Caki2 (cell line): ENCODE results near the gene PKN2. TPM values are rescaled to one million over a fixed set of nuclear protein-coding genes. Genes with fewer than 3 reads are reported as not detected.
"Not testable (repeated sequence)": the region's sequence is repeated elsewhere in the genome, so short reads cannot be mapped to it uniquely, and the experiment has no call there.

ENCODE experiments used
- DNase-seq: peaks from one replicate; pipeline ENCODE4 v3.0.0-alpha.2; 2015; ENCODE audit warnings: low read depth
- in situ Hi-C: cut with HindIII; loops from 2 replicates; pipeline ENCODE4 v1.10.0; 2016; ENCODE audit warnings: low sequenced_read_pairs, low pct_unique_long_range_greater_than_20kb, mixed read lengths
- total RNA-seq: library from RNA; depleted of rRNA; stranded (reverse); fragments of >200 nt; shearing (Covaris generic); gene quantifications from 2 replicates; pipeline ENCODE4 v1.2.3, GENCODE V29; 2014; ENCODE audit warnings: low replicate concordance

PKN2 gene
- total RNA-seq, 1 experiment from 2014 or later, result 25.9 TPM

DNA sequence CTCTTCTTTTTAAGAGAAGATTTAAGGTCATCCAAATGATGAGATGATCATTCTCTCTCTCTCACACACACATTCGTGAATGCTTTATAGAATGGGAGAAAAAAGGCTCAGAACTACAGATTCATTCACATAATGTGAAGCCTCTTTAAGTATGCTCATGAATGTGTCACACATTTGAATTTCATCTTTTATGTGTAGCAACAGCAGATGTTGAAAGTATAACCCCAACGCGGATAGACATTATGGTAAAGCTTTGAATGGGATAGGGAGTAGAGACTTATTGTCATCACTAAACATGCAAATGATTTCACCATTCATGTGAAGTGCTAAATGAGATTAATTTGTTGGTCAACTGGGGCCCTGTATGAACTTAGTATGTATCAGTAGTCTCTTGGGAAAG, 15.7 kb upstream of the PKN2 start:
- in situ Hi-C loops, result no loop called here
- DNase-seq, result no peak

DNA sequence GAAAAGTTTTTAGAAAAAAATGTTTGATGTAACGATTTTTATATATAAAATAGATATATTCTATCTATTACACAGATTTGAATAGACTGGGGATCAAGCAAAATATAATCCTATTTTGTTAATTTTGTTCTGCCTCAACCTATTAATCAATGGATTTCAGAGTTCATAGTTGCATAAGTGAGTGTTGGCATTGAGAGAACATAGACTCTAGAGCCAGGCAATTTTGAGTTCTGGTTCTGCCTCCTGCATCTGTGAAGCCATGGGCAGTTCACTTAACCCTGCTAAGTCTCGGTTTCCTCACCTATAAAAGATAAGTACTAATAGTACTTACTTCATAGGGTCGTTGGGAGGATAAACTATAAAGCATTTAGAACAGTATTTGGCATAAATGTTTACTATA, 13.6 kb upstream of the PKN2 start:
- DNase-seq, result no peak
- in situ Hi-C loops, result no loop called here

DNA sequence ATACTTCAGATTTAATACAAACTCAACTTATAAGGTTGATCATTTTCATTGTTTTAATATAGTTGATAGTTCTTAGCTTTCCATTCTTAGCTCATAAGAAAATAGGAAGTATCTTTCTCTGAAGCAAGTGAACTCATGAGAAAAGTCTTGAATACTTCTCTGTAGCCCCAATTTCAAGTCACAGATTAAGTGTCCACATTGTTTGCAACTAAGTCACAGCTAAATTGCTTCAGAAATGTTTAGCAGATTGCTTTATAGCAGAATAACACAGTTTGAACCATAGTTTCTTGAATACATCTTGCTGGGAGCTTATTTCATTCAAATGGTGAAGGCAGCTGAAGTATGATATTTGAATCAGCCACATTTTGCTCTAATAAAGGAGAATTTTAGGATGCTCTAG, 10.6 kb upstream of the PKN2 start:
- in situ Hi-C loops, result no loop called here

DNA sequence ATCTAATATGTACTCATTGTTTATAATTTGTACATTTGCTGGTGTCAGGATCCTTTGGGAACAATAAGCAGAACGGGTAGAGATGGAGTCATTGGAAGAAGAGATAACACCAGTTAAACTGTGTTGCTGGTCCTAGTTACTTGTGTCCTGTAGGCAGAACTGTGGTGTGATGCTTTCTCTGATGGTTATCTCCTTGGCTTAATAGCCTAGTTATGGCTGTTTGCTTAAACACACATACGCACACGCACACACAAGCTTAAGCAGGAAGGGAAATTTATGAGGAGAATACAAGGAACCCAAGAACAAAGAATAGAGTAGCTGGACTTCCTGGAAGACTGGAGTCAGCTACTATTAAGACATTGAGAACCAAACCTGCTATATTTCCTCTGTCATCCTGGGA, 5.7 kb upstream of the PKN2 start:
- in situ Hi-C loops, result no loop called here
- DNase-seq, result peak; percentile 18

More for the DNA sequence above, 10.6 kb upstream of the PKN2 start:
- DNase-seq, result no peak

- DNase-seq, result no peak
- in situ Hi-C loops, result no loop called here
Observed at GRCh38 chr1:88680471-88680870, 3.6 kb upstream of the PKN2 start.

DNA sequence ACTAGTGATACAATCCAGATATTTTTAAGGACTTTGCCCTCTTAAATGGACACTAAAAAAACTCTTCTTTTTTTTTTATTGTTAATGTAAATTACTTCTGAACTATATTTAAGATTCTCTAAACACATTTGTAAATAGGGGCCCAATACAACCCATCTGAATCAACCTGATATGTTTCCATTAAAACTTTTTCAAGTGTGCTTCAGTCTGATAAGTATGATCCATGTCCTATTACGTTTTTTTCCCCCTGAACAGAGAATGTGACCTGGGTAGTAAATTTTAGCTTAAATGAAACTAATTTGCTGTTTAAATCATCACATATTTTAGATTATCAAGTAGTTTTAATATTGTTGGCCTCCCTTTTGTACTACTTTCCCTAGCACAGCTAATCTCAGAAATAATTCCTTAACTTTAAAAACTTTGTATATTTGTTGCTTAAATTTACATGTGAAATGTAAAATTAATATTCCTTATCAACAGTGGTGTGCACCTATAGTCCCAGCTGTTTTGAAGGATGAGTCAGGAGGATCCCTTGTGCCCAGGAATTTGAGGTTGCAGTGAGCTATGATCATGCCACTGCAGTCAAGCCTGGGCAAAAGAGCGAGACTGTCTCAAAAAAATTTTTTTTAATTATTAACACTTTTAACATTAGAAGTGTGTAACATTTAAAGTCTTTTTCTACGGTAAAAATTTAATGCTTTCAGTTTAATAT, 3.0 kb upstream of the PKN2 start:
- in situ Hi-C loops, result no loop called here
- no peak for DNase-seq

- peak; percentile 53 for DNase-seq
- in situ Hi-C loops, result no loop called here
Observed at GRCh38 chr1:88684482-88685258, 597 bp downstream of the PKN2 start.

DNA sequence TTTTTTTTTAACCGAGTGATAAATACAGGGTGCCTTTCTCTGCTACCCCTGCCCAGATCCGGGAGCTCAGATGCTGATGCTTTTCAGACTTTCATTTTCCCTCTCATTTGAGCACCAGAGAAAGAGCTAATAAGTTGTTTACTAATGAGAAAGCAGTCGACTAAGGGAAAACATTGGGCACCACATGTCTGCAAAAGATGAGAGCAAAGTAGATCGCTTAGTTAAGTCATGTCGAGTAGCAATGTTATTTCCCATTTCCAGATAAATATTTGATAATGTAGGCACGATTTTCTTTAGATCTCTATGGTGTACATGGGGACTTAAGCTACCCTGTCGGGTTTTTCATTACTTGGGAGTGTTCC, 1.2 kb downstream of the PKN2 start:
- no peak for DNase-seq
- in situ Hi-C loops, result no loop called here

DNA sequence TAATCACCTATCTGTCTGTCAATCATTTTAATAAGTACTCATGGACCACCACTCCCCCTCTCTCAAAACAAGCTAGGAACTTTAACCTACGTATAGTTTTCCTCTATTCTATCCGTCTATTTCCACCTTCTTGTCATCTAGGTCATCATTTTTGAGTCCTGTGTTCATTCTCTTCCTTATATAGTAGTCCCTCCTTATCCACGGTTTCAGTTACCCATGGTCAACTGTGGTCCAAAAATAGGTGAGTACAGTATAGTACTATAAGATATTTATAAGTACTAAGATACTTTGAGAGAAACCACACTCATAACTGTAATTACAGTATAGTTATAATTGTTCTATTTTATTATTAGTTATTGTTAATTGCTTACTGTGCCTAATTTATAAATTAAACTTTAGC, 7.5 kb downstream of the PKN2 start:
- in situ Hi-C loops, result no loop called here
- DNase-seq, result no peak

GRCh38 chr1:88695781-88696180, 11.7 kb downstream of the PKN2 start:
- in situ Hi-C loops, result no loop called here

GRCh38 chr1:88697503-88697902, 13.4 kb downstream of the PKN2 start:
- no peak for DNase-seq
- in situ Hi-C loops, result no loop called here

More at GRCh38 chr1:88695781-88696180, 11.7 kb downstream of the PKN2 start:
- no peak for DNase-seq

GRCh38 chr1:88698140-88698539, 14.1 kb downstream of the PKN2 start:
- no peak for DNase-seq
- in situ Hi-C loops, result no loop called here

DNA sequence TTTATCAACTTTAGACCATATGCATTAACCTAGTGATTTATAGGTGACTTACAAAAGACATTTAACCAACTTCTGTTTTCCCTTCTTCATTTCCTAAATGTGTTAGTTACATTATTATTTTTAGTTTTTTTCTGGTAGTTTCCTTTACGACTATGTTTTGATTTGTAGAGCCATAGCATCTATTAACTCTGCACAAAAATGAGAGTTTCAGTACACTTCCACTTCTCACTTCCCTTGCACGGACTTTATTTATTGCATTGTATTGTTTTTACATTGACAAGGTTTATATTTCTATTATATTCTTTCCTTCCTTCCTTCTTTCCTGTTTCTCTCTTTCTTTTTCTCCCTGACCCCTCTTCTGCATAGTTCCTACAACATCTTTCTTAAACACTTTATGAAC, 14.7 kb downstream of the PKN2 start:
- in situ Hi-C loops, result no loop called here

DNA sequence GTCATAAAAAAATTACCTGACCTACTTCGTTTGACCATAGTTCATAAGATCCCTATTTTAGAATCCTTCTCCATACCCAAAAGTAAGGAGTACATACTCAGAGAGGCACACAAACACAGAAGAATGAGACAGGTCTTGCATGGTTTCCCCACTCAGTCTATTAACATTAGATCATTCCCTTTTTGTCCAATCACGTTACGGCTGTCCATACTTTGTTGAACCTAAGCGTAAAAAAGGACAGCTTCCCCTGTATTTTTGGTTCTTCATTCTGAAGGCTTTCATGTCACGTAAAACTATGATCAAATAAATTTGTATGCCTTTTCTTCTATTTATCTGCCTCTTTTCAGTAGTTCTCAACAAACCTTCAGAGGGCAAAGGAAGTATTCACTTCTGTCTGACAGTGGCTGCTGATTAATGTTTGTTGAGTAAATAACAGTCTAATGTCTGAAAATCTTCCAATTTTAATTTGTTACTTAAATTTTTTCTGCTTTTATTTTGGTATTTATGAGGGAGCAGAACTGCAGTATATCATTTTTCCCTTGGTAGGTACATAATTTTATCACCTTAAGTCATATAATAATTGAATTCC, 16.4 kb downstream of the PKN2 start:
- DNase-seq, result no peak
- in situ Hi-C loops, result no loop called here

More for the DNA sequence above, 14.7 kb downstream of the PKN2 start:
- no peak for DNase-seq

DNA sequence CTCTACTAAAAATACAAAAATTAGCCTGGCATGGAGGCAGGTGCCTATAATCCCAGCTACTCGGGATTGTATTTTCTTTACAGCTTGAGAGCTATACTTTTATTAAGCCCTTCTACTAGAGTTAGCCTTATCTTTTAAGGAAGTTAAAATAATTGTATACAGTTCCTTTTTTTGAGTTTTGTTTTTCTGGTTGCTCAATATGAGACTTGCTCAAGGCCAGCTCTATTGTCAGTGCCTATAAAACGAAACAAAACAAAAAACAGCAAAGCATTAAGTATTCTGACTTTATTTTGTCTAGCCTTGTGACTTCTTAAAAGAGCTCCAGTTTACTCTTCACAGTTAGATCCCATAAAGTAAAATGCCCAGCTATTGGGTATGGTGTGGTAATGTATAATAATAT, 17.2 kb downstream of the PKN2 start:
- no peak for DNase-seq
- in situ Hi-C loops, result no loop called here

- in situ Hi-C loops, DNase-seq: not testable (repeated sequence)
Observed at GRCh38 chr1:88701793-88702192, 17.7 kb downstream of the PKN2 start.

- in situ Hi-C loops, result no loop called here
- DNase-seq, result no peak
Observed at GRCh38 chr1:88708011-88708410, 23.9 kb downstream of the PKN2 start.

GRCh38 chr1:88712907-88713306, 28.8 kb downstream of the PKN2 start:
- in situ Hi-C loops, DNase-seq: not testable (repeated sequence)

DNA sequence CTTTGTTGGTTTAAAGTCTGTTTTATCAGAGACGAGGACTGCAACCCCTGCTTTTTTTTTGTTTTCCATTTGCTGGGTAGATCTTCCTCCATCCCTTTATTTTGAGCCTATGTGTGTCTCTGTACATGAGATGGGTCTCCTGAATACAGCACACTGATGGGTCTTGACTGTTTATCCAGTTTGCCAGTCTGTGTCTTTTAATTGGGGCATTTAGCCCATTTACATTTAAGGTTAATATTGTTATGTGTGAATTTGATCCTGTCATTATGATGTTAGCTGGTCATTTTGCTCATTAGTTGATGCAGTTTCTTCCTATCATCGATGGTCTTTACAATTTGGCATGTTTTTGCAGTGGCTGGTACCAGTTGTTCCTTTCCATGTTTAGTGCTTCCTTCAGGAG, 32.5 kb downstream of the PKN2 start:
- in situ Hi-C loops, DNase-seq: not testable (repeated sequence)
